ENCODE data around the gene SMPDL3B.

GRCh38 chr1:27992276-27992675 is 57.5 kb downstream of the SMPDL3B start:
- TF ChIP-seq POLR2A (IDR thresholded peaks at IDR 0.05), result no peak
- TF ChIP-seq, protein P1, sequence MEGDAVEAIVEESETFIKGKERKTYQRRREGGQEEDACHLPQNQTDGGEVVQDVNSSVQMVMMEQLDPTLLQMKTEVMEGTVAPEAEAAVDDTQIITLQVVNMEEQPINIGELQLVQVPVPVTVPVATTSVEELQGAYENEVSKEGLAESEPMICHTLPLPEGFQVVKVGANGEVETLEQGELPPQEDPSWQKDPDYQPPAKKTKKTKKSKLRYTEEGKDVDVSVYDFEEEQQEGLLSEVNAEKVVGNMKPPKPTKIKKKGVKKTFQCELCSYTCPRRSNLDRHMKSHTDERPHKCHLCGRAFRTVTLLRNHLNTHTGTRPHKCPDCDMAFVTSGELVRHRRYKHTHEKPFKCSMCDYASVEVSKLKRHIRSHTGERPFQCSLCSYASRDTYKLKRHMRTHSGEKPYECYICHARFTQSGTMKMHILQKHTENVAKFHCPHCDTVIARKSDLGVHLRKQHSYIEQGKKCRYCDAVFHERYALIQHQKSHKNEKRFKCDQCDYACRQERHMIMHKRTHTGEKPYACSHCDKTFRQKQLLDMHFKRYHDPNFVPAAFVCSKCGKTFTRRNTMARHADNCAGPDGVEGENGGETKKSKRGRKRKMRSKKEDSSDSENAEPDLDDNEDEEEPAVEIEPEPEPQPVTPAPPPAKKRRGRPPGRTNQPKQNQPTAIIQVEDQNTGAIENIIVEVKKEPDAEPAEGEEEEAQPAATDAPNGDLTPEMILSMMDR (IDR thresholded peaks at IDR 0.05), result no peak

Measured in right lobe of liver (tissue), 4 donors.